HG02884 (cell line): ENCODE data around the gene PAPPA2.

Experiments
- ATAC-seq: cut with Tn5 transposase; IDR thresholded peaks from one replicate; pipeline ENCODE4 v1.9.1; 2021; ENCODE audit warnings: mild to moderate bottlenecking, moderate library complexity; ENCODE audit not compliant: unreplicated experiment

Gene PAPPA2

GRCh38 chr1:176794897-176795508 lies 332.0 kb downstream of the PAPPA2 start:
- ATAC-seq, result no peak

GRCh38 chr1:176795929-176796328 lies 333.0 kb downstream of the PAPPA2 start:
- no peak for ATAC-seq

GRCh38 chr1:176796583-176796982 lies 333.6 kb downstream of the PAPPA2 start:
- no peak for ATAC-seq

- no peak for ATAC-seq
These were observed 336.4 kb downstream of the PAPPA2 start for GRCh38 chr1:176799327-176799726.

GRCh38 chr1:176800978-176801513 lies 338.1 kb downstream of the PAPPA2 start:
- ATAC-seq, result no peak

GRCh38 chr1:176801514-176802020 lies 338.6 kb downstream of the PAPPA2 start:
- no peak for ATAC-seq

- no peak for ATAC-seq
These were observed 339.3 kb downstream of the PAPPA2 start for GRCh38 chr1:176802316-176802715.

- ATAC-seq, result no peak
These were observed 340.1 kb downstream of the PAPPA2 start for GRCh38 chr1:176803042-176803441.

GRCh38 chr1:176803596-176803995 lies 340.6 kb downstream of the PAPPA2 start:
- no peak for ATAC-seq

GRCh38 chr1:176809292-176809691 lies 346.3 kb downstream of the PAPPA2 start:
- ATAC-seq, result no peak

- no peak for ATAC-seq
These were observed 348.7 kb downstream of the PAPPA2 start for GRCh38 chr1:176811511-176812288.

GRCh38 chr1:176815621-176816020 lies 352.6 kb downstream of the PAPPA2 start:
- no peak for ATAC-seq

GRCh38 chr1:176816232-176816631 lies 353.3 kb downstream of the PAPPA2 start:
- ATAC-seq, result no peak

- no peak for ATAC-seq
These were observed 357.5 kb downstream of the PAPPA2 start for GRCh38 chr1:176820391-176821031.

GRCh38 chr1:176826265-176826664 lies 363.3 kb downstream of the PAPPA2 start:
- no peak for ATAC-seq

GRCh38 chr1:176829261-176829660 lies 366.3 kb downstream of the PAPPA2 start:
- no peak for ATAC-seq

- ATAC-seq, result no peak
These were observed 368.2 kb downstream of the PAPPA2 start for GRCh38 chr1:176831150-176831549.

- no peak for ATAC-seq
These were observed 374.7 kb downstream of the PAPPA2 start for GRCh38 chr1:176837708-176838107.

GRCh38 chr1:176838276-176838995 lies 375.5 kb downstream of the PAPPA2 start:
- ATAC-seq, result no peak

GRCh38 chr1:176839216-176839615 lies 376.2 kb downstream of the PAPPA2 start:
- no peak for ATAC-seq

- no peak for ATAC-seq
These were observed 378.3 kb downstream of the PAPPA2 start for GRCh38 chr1:176841238-176841637.
